ENCODE results near the gene ZFYVE9.

- no peak for TF ChIP-seq CTCF (conservative IDR thresholded peaks at IDR 0.05; ENCODE audit: low read depth, low read length)
- no peak for TF ChIP-seq MAFK (IDR thresholded peaks at IDR 0.05; ENCODE audit: low read depth, low read length)
Observed at GRCh38 chr1:52159033-52159789, 17.3 kb downstream of the ZFYVE9 start.

Data from IMR-90 (cell line).